SKM-1 treated with dmso at 0.1 percent for 144 hours (cell line): Measurements from ENCODE around the gene SRF.

Source experiments
- DNase-seq: peaks from one replicate; lab custom pipeline; 2025; ENCODE audit not compliant: unreplicated experiment; lab: John Stamatoyannopoulos, UW

Gene SRF

DNA sequence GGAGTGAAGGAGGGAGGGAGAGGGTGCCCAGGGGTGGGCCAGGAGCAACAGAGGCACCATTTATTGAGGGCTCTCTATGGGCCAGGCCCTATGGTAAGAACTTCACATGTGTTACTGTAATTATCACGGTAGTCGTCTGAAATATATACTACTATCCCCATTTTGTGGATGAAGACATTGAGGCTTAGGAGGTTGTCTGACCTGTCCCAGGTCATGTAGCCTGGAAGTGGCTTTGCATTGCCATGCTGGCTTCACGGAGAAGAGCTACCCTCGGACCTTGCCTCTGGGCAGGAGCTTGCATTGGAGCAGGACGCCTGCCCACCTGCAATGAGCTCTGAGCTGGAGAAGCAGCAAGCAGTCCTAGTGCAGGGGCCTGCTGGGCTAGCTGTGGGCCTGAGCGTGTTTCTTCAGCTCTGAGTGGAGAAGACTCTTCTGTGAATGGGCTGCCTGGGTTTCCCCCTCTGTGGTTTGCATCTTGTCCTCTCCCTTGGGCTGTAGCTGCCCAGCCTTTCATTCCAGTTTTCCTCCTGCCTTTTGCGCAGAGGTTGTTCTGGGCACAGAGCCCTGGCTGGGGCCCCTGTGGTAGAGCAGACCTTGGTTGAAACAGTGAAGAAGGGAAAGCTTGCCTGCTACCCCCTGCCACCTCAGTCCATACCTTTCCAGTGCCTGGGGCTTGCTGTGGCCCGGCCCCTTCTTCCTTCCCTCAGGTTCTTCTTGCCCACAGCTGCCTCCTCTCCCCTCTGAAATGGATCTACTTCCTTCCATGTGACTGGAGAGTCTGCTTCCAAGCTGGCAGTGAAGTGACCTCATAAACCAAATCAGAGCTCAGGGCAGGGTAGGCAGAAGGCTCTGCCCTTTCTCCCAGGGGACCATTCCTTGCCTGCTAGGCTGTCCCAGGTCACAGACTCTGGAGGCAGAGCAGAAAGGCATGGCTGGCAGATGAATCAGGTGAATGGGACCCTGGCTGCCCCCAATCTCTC, 24.1 kb upstream of the SRF start:
- DNase-seq = no peak

GRCh38 chr6:43147691-43148477, 23.2 kb upstream of the SRF start:
- no peak for DNase-seq

- no peak for DNase-seq
Measured at GRCh38 chr6:43149265-43149664, 21.8 kb upstream of the SRF start.

DNA sequence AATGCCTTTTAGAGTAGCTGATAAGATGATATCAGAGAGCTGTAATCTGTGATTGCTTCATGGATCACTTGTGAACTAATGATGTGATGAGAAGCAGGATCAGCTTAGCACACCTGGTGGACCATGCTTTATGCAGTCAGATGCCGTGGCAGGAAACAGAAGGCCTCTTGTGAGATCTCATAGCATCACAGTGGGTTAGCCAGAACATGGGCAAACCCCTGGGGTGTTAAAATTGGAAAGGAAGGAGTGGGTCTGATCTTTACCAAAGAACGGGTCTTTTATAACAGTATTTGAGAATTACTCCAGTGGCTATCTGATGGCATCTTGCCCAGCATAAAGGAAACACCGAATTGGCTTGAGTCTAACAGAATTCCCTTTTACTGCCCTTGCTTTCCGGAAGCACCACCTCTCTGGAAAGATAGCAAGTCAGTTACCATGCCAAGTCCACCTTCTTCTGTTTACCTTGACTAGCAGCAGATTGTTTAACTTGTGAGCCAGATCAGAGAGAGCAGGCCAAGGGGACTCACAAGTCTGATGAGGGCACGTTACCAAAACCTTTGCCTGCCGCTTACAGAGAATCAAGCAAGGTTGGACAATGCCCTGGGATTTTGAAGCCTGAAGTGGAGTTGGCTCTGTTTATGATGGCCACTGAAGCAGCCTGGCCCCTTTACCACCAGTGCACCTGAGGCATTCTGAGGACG, 20.9 kb upstream of the SRF start:
- DNase-seq = no peak

DNA sequence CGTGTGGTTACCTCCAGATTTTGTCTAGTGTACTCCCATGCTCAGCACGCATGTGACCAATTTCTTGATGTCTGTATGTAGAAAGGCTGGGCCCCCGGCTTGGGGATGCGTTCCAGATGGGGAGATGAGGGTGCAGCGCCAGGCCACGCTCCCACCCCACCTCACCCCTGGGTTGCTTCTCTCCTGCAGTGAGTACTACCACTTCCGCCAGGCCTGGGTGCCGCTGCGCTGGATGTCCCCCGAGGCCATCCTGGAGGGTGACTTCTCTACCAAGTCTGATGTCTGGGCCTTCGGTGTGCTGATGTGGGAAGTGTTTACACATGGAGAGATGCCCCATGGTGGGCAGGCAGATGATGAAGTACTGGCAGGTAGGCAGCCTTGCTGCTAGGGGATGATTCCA, 11.5 kb upstream of the SRF start:
- no peak for DNase-seq

GRCh38 chr6:43163899-43164298, 7.2 kb upstream of the SRF start:
- DNase-seq = no peak

- peak; percentile 68 for DNase-seq
Measured at GRCh38 chr6:43170417-43170930, 595 bp upstream of the SRF start.

DNA sequence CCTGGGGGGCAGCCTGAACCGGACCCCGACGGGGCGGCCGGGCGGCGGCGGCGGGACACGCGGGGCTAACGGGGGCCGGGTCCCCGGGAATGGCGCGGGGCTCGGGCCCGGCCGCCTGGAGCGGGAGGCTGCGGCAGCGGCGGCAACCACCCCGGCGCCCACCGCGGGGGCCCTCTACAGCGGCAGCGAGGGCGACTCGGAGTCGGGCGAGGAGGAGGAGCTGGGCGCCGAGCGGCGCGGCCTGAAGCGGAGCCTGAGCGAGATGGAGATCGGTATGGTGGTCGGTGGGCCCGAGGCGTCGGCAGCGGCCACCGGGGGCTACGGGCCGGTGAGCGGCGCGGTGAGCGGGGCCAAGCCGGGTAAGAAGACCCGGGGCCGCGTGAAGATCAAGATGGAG, 636 bp downstream of the SRF start:
- no peak for DNase-seq

DNA sequence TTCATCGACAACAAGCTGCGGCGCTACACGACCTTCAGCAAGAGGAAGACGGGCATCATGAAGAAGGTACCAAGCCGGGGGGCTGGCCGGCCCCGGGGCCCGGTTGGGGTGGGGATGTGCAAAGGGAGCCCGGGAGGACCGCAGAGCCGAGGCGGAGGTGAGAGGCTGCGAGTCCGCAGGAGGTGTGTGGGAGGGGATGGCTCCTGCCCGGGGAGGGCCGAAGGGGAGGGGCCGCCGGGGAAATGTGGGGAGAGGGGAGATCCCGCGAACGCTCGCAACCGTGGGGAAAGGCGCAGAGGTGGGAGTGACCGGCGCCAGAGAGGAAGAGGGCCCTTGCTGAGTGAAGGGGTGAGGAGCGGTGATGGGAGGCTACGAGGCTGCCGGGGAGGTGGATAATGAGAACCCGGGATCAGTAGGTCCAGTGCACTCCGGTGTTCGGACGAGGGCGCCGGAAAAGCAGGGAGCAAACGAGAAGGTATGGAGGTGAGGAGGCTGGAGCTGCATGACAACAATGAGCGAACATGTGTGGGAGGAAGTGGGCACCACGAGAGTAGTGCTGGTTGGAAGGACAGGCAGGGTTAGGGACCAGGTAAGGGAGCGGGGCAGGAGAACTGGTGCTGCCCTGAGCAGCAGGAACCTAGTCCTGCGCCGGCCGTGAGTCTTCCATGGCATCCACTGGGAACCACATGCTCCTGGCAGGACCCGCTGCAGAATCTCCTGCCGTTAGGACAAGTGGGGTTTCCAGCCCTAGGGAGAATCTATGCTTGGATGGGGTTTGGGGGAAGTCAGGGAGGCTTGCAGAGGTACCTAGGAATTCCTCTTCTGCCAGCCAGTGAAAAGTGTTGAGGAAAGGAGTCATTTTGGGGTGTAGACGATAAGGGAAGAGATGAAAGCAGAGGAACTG, 1.3 kb downstream of the SRF start:
- DNase-seq = peak; percentile 39

- DNase-seq = no peak
Measured at GRCh38 chr6:43173591-43174262, 2.7 kb downstream of the SRF start.

DNA sequence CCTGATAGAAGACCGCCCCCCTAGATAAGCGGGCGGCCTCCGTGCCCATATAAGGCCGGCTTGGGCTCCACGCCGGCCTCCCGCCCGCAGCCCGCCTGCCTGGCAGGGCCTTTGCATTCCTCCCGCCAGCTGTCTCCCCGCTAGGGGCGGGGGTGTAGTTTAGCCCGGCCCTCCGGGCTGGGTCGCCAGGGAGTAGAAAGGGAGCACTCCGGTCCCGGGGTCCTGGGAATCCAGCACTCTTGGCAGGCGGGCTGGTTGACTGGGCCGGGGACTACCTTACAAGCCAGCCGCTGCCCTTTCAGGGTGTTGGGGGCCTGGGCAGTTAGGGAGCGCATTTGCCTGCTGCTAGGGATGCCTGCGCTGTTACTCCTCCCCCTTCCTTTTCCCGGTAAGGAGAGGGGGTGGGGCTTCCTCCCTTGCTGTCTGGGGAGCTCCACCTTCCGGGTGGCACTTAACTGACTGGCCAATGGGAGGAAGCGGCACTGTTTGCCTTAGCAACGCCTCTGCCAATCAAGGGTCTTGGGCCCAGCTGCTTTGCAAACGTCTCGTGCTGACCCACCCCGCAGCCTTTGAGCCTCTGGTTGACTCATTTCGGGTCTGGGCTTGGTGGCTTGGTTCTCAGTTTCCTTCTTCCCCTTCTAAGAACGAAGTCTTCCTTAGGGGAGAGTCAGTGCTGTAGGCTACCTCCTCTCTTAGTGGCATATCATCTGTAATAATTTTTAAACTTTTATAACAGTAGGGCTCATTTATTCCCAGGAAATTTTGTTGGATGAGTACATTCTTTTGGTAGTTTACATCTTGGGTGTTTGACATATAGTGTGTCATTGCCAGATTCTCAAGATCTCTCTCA, 3.4 kb downstream of the SRF start:
- peak; percentile 92 for DNase-seq

- DNase-seq = no peak
Measured at GRCh38 chr6:43175676-43176422, 4.8 kb downstream of the SRF start.

DNA sequence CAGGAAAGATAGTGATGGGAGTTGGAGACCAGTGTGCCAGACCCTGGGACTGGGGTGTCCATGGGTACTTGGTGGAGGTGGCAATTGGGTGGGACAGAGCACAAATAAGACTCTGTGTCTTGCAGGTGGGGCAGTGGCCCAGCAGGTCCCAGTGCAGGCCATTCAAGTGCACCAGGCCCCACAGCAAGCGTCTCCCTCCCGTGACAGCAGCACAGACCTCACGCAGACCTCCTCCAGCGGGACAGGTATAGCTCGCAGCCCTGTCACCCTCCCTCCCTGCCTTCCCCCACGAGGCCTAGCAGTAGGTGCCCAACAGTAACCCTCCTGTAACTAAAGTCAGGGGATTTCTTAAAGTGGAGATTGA, 5.3 kb downstream of the SRF start:
- no peak for DNase-seq

DNA sequence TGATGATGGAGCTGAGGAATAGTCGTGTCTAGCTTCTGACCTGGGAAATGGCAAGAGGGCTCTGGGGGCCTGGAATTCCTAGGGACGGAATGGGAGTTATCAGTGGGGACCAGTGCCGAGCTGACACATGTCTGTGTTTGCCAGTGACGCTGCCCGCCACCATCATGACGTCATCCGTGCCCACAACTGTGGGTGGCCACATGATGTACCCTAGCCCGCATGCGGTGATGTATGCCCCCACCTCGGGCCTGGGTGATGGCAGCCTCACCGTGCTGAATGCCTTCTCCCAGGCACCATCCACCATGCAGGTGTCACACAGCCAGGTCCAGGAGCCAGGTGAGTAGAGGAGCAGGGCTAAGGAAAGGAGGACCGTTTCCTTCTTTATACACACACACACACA, 7.1 kb downstream of the SRF start:
- no peak for DNase-seq

DNA sequence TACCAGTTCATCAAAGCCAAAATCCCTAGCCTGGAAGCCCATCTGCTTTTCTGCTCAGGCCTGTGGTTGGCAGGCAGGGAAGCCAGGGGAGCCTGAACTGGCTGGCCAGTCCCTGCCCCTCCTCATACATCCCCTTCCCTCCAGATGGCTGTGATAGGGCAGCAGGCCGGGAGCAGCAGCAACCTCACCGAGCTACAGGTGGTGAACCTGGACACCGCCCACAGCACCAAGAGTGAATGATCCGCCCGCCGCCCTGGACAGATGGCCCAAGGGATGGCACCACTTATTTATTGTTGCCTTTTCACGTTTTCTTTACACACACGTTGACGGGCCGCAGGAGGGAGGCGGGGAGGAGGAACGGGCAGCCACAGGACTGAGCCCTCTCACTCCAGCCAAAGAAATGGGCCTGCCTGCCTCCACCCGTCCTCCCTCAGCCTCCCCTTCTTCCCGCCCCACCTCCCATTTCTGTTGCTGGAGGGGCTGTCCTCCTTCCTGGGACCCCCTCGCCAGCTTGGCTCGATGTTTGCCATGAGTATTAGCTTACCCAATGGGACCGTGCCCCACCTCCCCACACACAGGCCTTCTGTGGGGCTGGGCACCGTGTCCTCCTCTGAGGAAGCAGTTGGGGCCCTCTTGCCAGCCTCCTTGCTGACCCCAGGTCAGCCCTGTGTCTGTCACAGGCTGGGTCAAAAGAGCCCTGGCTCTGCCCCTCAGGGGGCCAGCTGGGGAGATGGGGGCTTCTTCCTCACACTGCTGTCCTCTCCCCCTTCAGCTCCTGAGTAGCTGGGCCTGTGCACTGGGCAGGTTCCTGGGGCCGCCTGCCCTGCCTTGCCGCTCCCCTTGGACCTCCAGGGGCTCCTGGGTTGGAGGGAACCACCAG, 8.1 kb downstream of the SRF start:
- DNase-seq = no peak

DNA sequence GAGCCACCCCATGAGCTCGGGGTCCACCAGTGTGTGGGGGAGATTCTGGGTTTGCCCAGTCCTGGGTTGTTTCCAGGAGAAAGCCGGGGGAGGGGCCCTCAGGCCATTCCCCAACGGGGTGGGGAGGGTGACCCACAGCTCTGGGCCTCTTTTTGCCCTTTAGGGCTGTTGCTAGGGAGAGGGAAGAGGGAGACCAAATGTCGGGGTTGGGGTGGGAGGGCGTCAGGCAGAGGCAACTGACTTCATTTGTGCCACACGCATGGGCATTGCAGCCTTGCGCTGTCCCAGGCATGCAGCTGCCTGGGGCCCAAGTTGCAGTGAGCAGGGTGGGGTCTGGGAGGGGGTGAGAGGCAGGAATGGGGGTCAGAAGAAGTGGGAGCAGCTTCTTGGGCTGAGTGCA, 9.0 kb downstream of the SRF start:
- DNase-seq = no peak

DNA sequence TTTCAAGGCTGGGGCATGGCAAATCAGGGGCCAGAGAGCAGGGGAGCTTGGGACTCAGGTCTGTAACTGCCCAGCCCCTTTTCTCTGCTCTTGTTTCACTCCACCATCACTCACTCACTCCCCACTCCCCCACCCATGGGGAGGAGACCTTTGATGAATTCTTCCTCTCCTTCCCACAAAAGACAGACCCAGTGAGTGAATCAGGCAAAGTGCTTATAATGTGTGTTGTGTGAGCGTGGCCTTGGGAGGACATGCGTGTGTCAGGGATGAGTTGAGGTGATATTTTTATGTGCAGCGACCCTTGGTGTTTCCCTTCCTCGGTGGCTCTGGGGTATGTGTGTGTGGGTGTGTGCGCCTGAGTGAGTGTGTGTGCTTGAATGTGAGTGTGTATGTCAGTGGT, 9.9 kb downstream of the SRF start:
- DNase-seq = no peak
